ENCODE data around the gene CDH23.

The CDH23 gene

GRCh38 chr10:71351087-71351486 is 45.6 kb upstream of the CDH23 start:
- TF ChIP-seq, protein P1, sequence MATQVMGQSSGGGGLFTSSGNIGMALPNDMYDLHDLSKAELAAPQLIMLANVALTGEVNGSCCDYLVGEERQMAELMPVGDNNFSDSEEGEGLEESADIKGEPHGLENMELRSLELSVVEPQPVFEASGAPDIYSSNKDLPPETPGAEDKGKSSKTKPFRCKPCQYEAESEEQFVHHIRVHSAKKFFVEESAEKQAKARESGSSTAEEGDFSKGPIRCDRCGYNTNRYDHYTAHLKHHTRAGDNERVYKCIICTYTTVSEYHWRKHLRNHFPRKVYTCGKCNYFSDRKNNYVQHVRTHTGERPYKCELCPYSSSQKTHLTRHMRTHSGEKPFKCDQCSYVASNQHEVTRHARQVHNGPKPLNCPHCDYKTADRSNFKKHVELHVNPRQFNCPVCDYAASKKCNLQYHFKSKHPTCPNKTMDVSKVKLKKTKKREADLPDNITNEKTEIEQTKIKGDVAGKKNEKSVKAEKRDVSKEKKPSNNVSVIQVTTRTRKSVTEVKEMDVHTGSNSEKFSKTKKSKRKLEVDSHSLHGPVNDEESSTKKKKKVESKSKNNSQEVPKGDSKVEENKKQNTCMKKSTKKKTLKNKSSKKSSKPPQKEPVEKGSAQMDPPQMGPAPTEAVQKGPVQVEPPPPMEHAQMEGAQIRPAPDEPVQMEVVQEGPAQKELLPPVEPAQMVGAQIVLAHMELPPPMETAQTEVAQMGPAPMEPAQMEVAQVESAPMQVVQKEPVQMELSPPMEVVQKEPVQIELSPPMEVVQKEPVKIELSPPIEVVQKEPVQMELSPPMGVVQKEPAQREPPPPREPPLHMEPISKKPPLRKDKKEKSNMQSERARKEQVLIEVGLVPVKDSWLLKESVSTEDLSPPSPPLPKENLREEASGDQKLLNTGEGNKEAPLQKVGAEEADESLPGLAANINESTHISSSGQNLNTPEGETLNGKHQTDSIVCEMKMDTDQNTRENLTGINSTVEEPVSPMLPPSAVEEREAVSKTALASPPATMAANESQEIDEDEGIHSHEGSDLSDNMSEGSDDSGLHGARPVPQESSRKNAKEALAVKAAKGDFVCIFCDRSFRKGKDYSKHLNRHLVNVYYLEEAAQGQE (IDR thresholded peaks at IDR 0.05; ENCODE audit: insufficient read depth in 1 of 2, low read depth in 2 of 2, low read length in 2 of 2): no peak
- TF ChIP-seq POLR2AphosphoS5 (IDR thresholded peaks at IDR 0.05; ENCODE audit: low read depth, low read length) (no peak), SIN3A (IDR thresholded peaks at IDR 0.05; ENCODE audit: borderline replicate concordance, insufficient read depth, low read length) (no peak), FOXP2 (optimal IDR thresholded peaks at IDR 0.05; ENCODE audit: borderline replicate concordance, extremely low read depth, extremely low read length, insufficient read depth) (no peak), TAF1 (IDR thresholded peaks at IDR 0.05; ENCODE audit: borderline replicate concordance, insufficient read depth, low read length) (no peak)

GRCh38 chr10:71351628-71352319 is 44.9 kb upstream of the CDH23 start:
- no peak for TF ChIP-seq SIN3A (IDR thresholded peaks at IDR 0.05; ENCODE audit: borderline replicate concordance, insufficient read depth, low read length)
- no peak for TF ChIP-seq POLR2AphosphoS5 (IDR thresholded peaks at IDR 0.05; ENCODE audit: low read depth, low read length)
- no peak for TF ChIP-seq TAF1 (IDR thresholded peaks at IDR 0.05; ENCODE audit: borderline replicate concordance, insufficient read depth, low read length)
- TF ChIP-seq, protein P1 (IDR thresholded peaks at IDR 0.05; ENCODE audit: insufficient read depth in 1 of 2, low read depth in 2 of 2, low read length in 2 of 2): no peak
- no peak for TF ChIP-seq FOXP2 (optimal IDR thresholded peaks at IDR 0.05; ENCODE audit: borderline replicate concordance, extremely low read depth, extremely low read length, insufficient read depth)

GRCh38 chr10:71353639-71354038 is 43.1 kb upstream of the CDH23 start:
- TF ChIP-seq, protein P1 (IDR thresholded peaks at IDR 0.05; ENCODE audit: insufficient read depth in 1 of 2, low read depth in 2 of 2, low read length in 2 of 2): no peak
- no peak for TF ChIP-seq FOXP2 (optimal IDR thresholded peaks at IDR 0.05; ENCODE audit: borderline replicate concordance, extremely low read depth, extremely low read length, insufficient read depth)
- no peak for TF ChIP-seq TAF1 (IDR thresholded peaks at IDR 0.05; ENCODE audit: borderline replicate concordance, insufficient read depth, low read length)
- TF ChIP-seq SIN3A (IDR thresholded peaks at IDR 0.05; ENCODE audit: borderline replicate concordance, insufficient read depth, low read length): no peak
- TF ChIP-seq POLR2AphosphoS5 (IDR thresholded peaks at IDR 0.05; ENCODE audit: low read depth, low read length): no peak

GRCh38 chr10:71354776-71355175 is 41.9 kb upstream of the CDH23 start:
- TF ChIP-seq FOXP2 (optimal IDR thresholded peaks at IDR 0.05; ENCODE audit: borderline replicate concordance, extremely low read depth, extremely low read length, insufficient read depth) (no peak), TAF1 (IDR thresholded peaks at IDR 0.05; ENCODE audit: borderline replicate concordance, insufficient read depth, low read length) (no peak), SIN3A (IDR thresholded peaks at IDR 0.05; ENCODE audit: borderline replicate concordance, insufficient read depth, low read length) (no peak), POLR2AphosphoS5 (IDR thresholded peaks at IDR 0.05; ENCODE audit: low read depth, low read length) (no peak)
- TF ChIP-seq, protein P1 (IDR thresholded peaks at IDR 0.05; ENCODE audit: insufficient read depth in 1 of 2, low read depth in 2 of 2, low read length in 2 of 2): no peak
